ENCODE data around the gene TBC1D32. TPM values are rescaled to one million over a fixed set of nuclear protein-coding genes. Genes with fewer than 3 reads are reported as not detected.
A peak's percentile ranks its signal among the peaks of the same experiment; 100 is the strongest.
"Not testable (repeated sequence)": the region's sequence is repeated elsewhere in the genome, so short reads cannot be mapped to it uniquely, and the experiment has no call there.

The TBC1D32 gene
- total RNA-seq, 2 experiments from 2014 or later = 10.9 to 12.4 TPM

GRCh38 chr6:121347484-121347883, 13.2 kb upstream of the TBC1D32 start:
- Mint-ChIP-seq H3K4me1 (no peaks in the 10 kb centered on the region), H3K9me3 (no peaks in the 10 kb centered on the region), H3K27ac (no peak overlapping the region), H3K27me3 (peaks cover 16% of the 10 kb centered on the region), H3K36me3 (ENCODE audit: low read depth) (no peaks in the 10 kb centered on the region), H3K4me3 (no peak overlapping the region)
- ChIA-PET POLR2A (no interaction called here), CTCF (no interaction called here)
- DNase-seq = no peak

GRCh38 chr6:121344539-121344938, 10.3 kb upstream of the TBC1D32 start:
- H3K27ac Mint-ChIP-seq = no peak overlapping the region
- no peaks in the 10 kb centered on the region for H3K4me1 Mint-ChIP-seq
- no peak overlapping the region for H3K4me3 Mint-ChIP-seq
- DNase-seq = no peak
- ChIA-PET CTCF (no interaction called here), POLR2A (no interaction called here)
- H3K9me3 Mint-ChIP-seq = no peaks in the 10 kb centered on the region
- peaks cover 5% of the 10 kb centered on the region for H3K27me3 Mint-ChIP-seq
- no peaks in the 10 kb centered on the region for H3K36me3 Mint-ChIP-seq (ENCODE audit: low read depth)

GRCh38 chr6:121339639-121340226, 5.5 kb upstream of the TBC1D32 start:
- Mint-ChIP-seq H3K27ac (no peak overlapping the region), H3K4me1 (peaks cover 10% of the 10 kb centered on the region), H3K27me3 (peaks cover 6% of the 10 kb centered on the region), H3K4me3 (no peak overlapping the region), H3K36me3 (ENCODE audit: low read depth) (no peaks in the 10 kb centered on the region), H3K9me3 (no peaks in the 10 kb centered on the region)
- DNase-seq = no peak
- CTCF ChIA-PET = no interaction called here
- POLR2A ChIA-PET = no interaction called here

GRCh38 chr6:121338956-121339355, 4.7 kb upstream of the TBC1D32 start:
- Mint-ChIP-seq H3K27me3 (peaks cover 6% of the 10 kb centered on the region), H3K4me3 (no peak overlapping the region), H3K4me1 (peaks cover 15% of the 10 kb centered on the region), H3K9me3 (no peaks in the 10 kb centered on the region), H3K27ac (no peak overlapping the region), H3K36me3 (ENCODE audit: low read depth) (peaks cover 3% of the 10 kb centered on the region)
- CTCF ChIA-PET = no interaction called here
- POLR2A ChIA-PET = no interaction called here
- DNase-seq = no peak

GRCh38 chr6:121338366-121338765, 4.1 kb upstream of the TBC1D32 start:
- Mint-ChIP-seq H3K27ac (no peak overlapping the region), H3K36me3 (ENCODE audit: low read depth) (peaks cover 3% of the 10 kb centered on the region), H3K27me3 (peaks cover 4% of the 10 kb centered on the region), H3K9me3 (no peaks in the 10 kb centered on the region), H3K4me1 (peaks cover 16% of the 10 kb centered on the region), H3K4me3 (no peak overlapping the region)
- DNase-seq = no peak
- ChIA-PET CTCF (no interaction called here), POLR2A (no interaction called here)

GRCh38 chr6:121335087-121336008, 1.1 kb upstream of the TBC1D32 start:
- peak overlapping the region; percentile 100 for H3K27ac Mint-ChIP-seq
- peaks cover 2% of the 10 kb centered on the region for H3K27me3 Mint-ChIP-seq
- H3K36me3 Mint-ChIP-seq (ENCODE audit: low read depth) = peaks cover 3% of the 10 kb centered on the region
- no peaks in the 10 kb centered on the region for H3K9me3 Mint-ChIP-seq
- peaks cover 40% of the 10 kb centered on the region for H3K4me1 Mint-ChIP-seq
- DNase-seq = no peak
- H3K4me3 Mint-ChIP-seq = peak overlapping the region; percentile 95
- ChIA-PET CTCF (interaction anchor here (1.9 to 2.5 kb wide), 2 partner anchors 8 to 21 kb away, joined by 6 read pairs; no protein-coding TSS in a partner anchor), POLR2A (no interaction called here)

GRCh38 chr6:121333694-121334093, 586 bp downstream of the TBC1D32 start:
- Mint-ChIP-seq H3K4me3 (peak overlapping the region; percentile 95), H3K4me1 (peaks cover 41% of the 10 kb centered on the region), H3K27ac (peak overlapping the region; percentile 100)
- POLR2A ChIA-PET; H3K36me3 Mint-ChIP-seq (ENCODE audit: low read depth); H3K27me3 Mint-ChIP-seq; H3K9me3 Mint-ChIP-seq; DNase-seq: not testable (repeated sequence)
- CTCF ChIA-PET = interaction anchor here (1.9 to 2.5 kb wide), 2 partner anchors 10 to 19 kb away, joined by 6 read pairs; no protein-coding TSS in a partner anchor

- peak overlapping the region; percentile 100 for H3K27ac Mint-ChIP-seq
- ChIA-PET CTCF (interaction anchor here (2.5 kb wide), 1 partner anchor 19 kb away, joined by 6 read pairs; no protein-coding TSS in a partner anchor), POLR2A (no interaction called here)
- H3K27me3 Mint-ChIP-seq = no peaks in the 10 kb centered on the region
- H3K36me3 Mint-ChIP-seq (ENCODE audit: low read depth) = peaks cover 3% of the 10 kb centered on the region
- peaks cover 41% of the 10 kb centered on the region for H3K4me1 Mint-ChIP-seq
- H3K9me3 Mint-ChIP-seq = no peaks in the 10 kb centered on the region
- H3K4me3 Mint-ChIP-seq = peak overlapping the region; percentile 95
- DNase-seq = no peak
Measured at GRCh38 chr6:121333196-121333595, 1.1 kb downstream of the TBC1D32 start.

- H3K4me3 Mint-ChIP-seq = no peak overlapping the region
- peaks cover 7% of the 10 kb centered on the region for H3K36me3 Mint-ChIP-seq (ENCODE audit: low read depth)
- no peak overlapping the region for H3K27ac Mint-ChIP-seq
- H3K27me3 Mint-ChIP-seq = no peaks in the 10 kb centered on the region
- CTCF ChIA-PET = no interaction called here
- DNase-seq = no peak
- H3K4me1 Mint-ChIP-seq = peaks cover 39% of the 10 kb centered on the region
- H3K9me3 Mint-ChIP-seq = no peaks in the 10 kb centered on the region
- POLR2A ChIA-PET = no interaction called here
Measured at GRCh38 chr6:121330516-121330915, 3.8 kb downstream of the TBC1D32 start.

- Mint-ChIP-seq H3K27ac (no peak overlapping the region), H3K9me3 (peaks cover 2% of the 10 kb centered on the region), H3K4me1 (peaks cover 2% of the 10 kb centered on the region), H3K27me3 (no peaks in the 10 kb centered on the region), H3K36me3 (ENCODE audit: low read depth) (peaks cover 8% of the 10 kb centered on the region), H3K4me3 (no peak overlapping the region)
- POLR2A ChIA-PET = no interaction called here
- DNase-seq = no peak
- CTCF ChIA-PET = interaction anchor here (0.6 kb wide), 1 partner anchor 527 kb away, joined by 4 read pairs; no protein-coding TSS in a partner anchor
Measured at GRCh38 chr6:121321282-121321681, 13.0 kb downstream of the TBC1D32 start.

- Mint-ChIP-seq H3K4me3 (no peak overlapping the region), H3K4me1 (no peaks in the 10 kb centered on the region), H3K36me3 (ENCODE audit: low read depth) (peaks cover 4% of the 10 kb centered on the region), H3K9me3 (no peaks in the 10 kb centered on the region), H3K27ac (no peak overlapping the region), H3K27me3 (no peaks in the 10 kb centered on the region)
- CTCF ChIA-PET = no interaction called here
- no peak for DNase-seq
- POLR2A ChIA-PET = no interaction called here
Measured at GRCh38 chr6:121319603-121320002, 14.7 kb downstream of the TBC1D32 start.

- no peak overlapping the region for H3K27ac Mint-ChIP-seq
- POLR2A ChIA-PET = no interaction called here
- peaks cover 4% of the 10 kb centered on the region for H3K36me3 Mint-ChIP-seq (ENCODE audit: low read depth)
- H3K9me3 Mint-ChIP-seq = no peaks in the 10 kb centered on the region
- CTCF ChIA-PET = no interaction called here
- no peaks in the 10 kb centered on the region for H3K27me3 Mint-ChIP-seq
- H3K4me3 Mint-ChIP-seq = no peak overlapping the region
- DNase-seq = no peak
- no peaks in the 10 kb centered on the region for H3K4me1 Mint-ChIP-seq
Measured at GRCh38 chr6:121319112-121319553, 15.1 kb downstream of the TBC1D32 start.

GRCh38 chr6:121314381-121315112, 19.7 kb downstream of the TBC1D32 start:
- Mint-ChIP-seq H3K36me3 (ENCODE audit: low read depth) (peaks cover 11% of the 10 kb centered on the region), H3K27ac (no peak overlapping the region), H3K4me1 (no peaks in the 10 kb centered on the region), H3K9me3 (no peaks in the 10 kb centered on the region), H3K4me3 (no peak overlapping the region), H3K27me3 (no peaks in the 10 kb centered on the region)
- DNase-seq = no peak
- POLR2A ChIA-PET = interaction anchor here (0.5 kb wide), 1 partner anchor 21 kb away, joined by 9 read pairs; no protein-coding TSS in a partner anchor
- CTCF ChIA-PET = interaction anchor here (1.3 to 1.7 kb wide), 2 partner anchors 11 to 20 kb away, joined by 3 to 6 read pairs; partner anchors contain the start of gene TBC1D32

Data from activated CD4-positive, alpha-beta T cell treated with anti-CD3 and anti-CD28 coated beads, Interleukin-2, amount 10 ng/mL, durations not matched to agents 7 days and 5 days (primary cell).